Thyroid gland (tissue), 4 donors: ENCODE data around the gene TMPRSS13.

Experiments used
- CTCF ChIP-seq, 6 experiments: fragments of 200-600 bp in 3 of 6; fragments of 450-650 bp in 3 of 6; sonication (generic) in 3 of 6; IDR thresholded peaks; one replicate each; pipeline ENCODE4 v1.5.1; 2016 to 2019; ENCODE audit warnings: antibody characterized with exemption in 6 of 6, mild to moderate bottlenecking in 2 of 6, inconsistent platforms in 1 of 6, moderate library complexity in 1 of 6
- POLR2A ChIP-seq, 2 donors: fragments of 450-650 bp; IDR thresholded peaks; one replicate each; pipeline ENCODE4 v1.6.1; 2017; ENCODE audit warnings: antibody characterized with exemption in 2 of 2, mild to moderate bottlenecking in 2 of 2, moderate library complexity in 1 of 2

DNA sequence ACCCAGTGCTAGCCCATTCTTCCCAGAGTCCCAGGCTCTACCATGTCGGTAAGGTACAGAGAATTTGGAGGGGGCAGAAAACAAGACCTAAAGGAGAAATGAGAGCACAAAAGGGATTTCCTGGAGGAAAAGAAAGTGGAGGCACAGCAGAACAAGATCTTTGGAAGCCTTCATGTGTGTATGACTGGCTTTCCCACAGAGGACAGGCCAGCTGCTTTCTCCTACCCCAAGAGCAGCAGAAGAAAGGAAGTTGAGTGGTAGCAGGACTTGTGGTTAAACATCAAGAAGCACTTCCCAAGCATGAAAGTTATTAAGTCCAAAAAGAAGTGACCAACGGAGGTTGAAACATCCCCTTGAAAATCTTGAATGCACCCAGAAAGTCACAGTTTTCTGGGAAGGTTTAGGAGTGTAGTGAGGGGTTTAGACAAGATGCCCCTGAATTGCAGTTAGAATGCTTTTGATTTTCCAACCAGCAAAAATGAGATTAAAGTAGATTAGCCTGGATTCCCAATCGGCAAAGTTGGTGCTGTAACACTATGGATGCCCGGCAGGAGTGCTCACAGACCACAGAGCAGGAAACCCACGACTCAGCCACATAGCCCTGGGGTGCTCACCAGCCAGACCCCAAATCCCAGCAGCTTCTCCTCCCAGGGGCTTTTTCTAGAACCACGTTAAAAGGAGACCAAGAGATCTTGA, 608 bp downstream of the TMPRSS13 start:
- TF ChIP-seq CTCF (IDR thresholded peaks at IDR 0.05) = peak in 2 of 6 experiments; percentile 6 to 17
- no peak for TF ChIP-seq POLR2A (IDR thresholded peaks at IDR 0.05)
